Measurements from ENCODE around the gene MMP17.

GRCh38 chr12:131824450-131824849 is 3.7 kb upstream of the MMP17 start:
- TF ChIP-seq CTCF (IDR thresholded peaks at IDR 0.05): no peak
- TF ChIP-seq POLR2A (IDR thresholded peaks at IDR 0.05): no peak
- no peak for TF ChIP-seq EP300 (IDR thresholded peaks at IDR 0.05; ENCODE audit: low read depth)
- no peak for TF ChIP-seq POLR2AphosphoS5 (IDR thresholded peaks at IDR 0.05)
